Neural progenitor cell (in vitro differentiated cells): ENCODE data around the gene TTC12.

Experiments
- CTCF ChIP-seq: fragments of 200-600 bp; sonication (generic); IDR thresholded peaks from 2 replicates; pipeline ENCODE4 v1.5.1; 2017; ENCODE audit warnings: antibody characterized with exemption, mild to moderate bottlenecking
- EZH2 ChIP-seq: fragments of 200-600 bp; sonication (generic); IDR thresholded peaks from 2 replicates; pipeline ENCODE4 v1.6.1; 2017; ENCODE audit warnings: antibody characterized with exemption, mild to moderate bottlenecking, moderate library complexity
- EZH2phosphoT487 ChIP-seq: fragments of 200-600 bp; sonication (generic); IDR thresholded peaks from 2 replicates; pipeline ENCODE4 v1.6.1; 2017; ENCODE audit warnings: antibody characterized with exemption

GRCh38 chr11:113338730-113339129, 24.3 kb downstream of the TTC12 start:
- TF ChIP-seq EZH2 (no peak), CTCF (peak; percentile 26), EZH2phosphoT487 (no peak)
